HL-60 (cell line): ENCODE data around the gene ANKRD63.

Experiments
- CTCF ChIP-seq: IDR thresholded peaks from one replicate; pipeline ENCODE4 v1.5.1; 2011; ENCODE audit warnings: low read length, control low read depth, inconsistent platforms; ENCODE audit not compliant: insufficient read depth
- GABPA ChIP-seq: IDR thresholded peaks from 2 replicates; pipeline ENCODE4 v1.6.1; 2012; ENCODE audit warnings: low read depth
- POLR2AphosphoS5 ChIP-seq: IDR thresholded peaks from 2 replicates; pipeline ENCODE4 v1.6.1; 2012; ENCODE audit warnings: low read depth
- REST ChIP-seq: IDR thresholded peaks from 2 replicates; pipeline ENCODE4 v1.6.1; 2012; ENCODE audit warnings: low read depth; ENCODE audit not compliant: insufficient replicate concordance

- no peak for TF ChIP-seq CTCF
- no peak for TF ChIP-seq GABPA
- no peak for TF ChIP-seq POLR2AphosphoS5
- TF ChIP-seq REST = no peak
Observed at GRCh38 chr15:40313531-40314398, 30.9 kb upstream of the ANKRD63 start.
